ENCODE data around the gene GK.

GRCh38 chrX:30690330-30690729, 37.1 kb downstream of the GK start:
- TF ChIP-seq, protein P1, sequence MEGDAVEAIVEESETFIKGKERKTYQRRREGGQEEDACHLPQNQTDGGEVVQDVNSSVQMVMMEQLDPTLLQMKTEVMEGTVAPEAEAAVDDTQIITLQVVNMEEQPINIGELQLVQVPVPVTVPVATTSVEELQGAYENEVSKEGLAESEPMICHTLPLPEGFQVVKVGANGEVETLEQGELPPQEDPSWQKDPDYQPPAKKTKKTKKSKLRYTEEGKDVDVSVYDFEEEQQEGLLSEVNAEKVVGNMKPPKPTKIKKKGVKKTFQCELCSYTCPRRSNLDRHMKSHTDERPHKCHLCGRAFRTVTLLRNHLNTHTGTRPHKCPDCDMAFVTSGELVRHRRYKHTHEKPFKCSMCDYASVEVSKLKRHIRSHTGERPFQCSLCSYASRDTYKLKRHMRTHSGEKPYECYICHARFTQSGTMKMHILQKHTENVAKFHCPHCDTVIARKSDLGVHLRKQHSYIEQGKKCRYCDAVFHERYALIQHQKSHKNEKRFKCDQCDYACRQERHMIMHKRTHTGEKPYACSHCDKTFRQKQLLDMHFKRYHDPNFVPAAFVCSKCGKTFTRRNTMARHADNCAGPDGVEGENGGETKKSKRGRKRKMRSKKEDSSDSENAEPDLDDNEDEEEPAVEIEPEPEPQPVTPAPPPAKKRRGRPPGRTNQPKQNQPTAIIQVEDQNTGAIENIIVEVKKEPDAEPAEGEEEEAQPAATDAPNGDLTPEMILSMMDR (IDR thresholded peaks at IDR 0.05) = no peak
- TF ChIP-seq POLR2AphosphoS5 (IDR thresholded peaks at IDR 0.05) (no peak), EP300 (IDR thresholded peaks at IDR 0.05) (no peak)

All from esophagus muscularis mucosa (tissue), 4 donors.